Liver (tissue), 3 donors: ENCODE measurements around the gene NSDHL.

Experiments
- ATF3 ChIP-seq: IDR thresholded peaks from 2 replicates; pipeline ENCODE4 v1.6.1; 2016; ENCODE audit warnings: antibody characterized with exemption
- CTCF ChIP-seq: fragments of 150-350 bp; IDR thresholded peaks from 2 replicates; pipeline ENCODE4 v1.5.1; 2017; ENCODE audit warnings: improper control_type of control experiment, low read depth, low read length; ENCODE audit not compliant: missing input control
- MAX ChIP-seq: IDR thresholded peaks from 2 replicates; pipeline ENCODE4 v1.6.1; 2016; ENCODE audit warnings: antibody characterized with exemption
- donor health status: healthy.
- donor health status: healthy.

DNA sequence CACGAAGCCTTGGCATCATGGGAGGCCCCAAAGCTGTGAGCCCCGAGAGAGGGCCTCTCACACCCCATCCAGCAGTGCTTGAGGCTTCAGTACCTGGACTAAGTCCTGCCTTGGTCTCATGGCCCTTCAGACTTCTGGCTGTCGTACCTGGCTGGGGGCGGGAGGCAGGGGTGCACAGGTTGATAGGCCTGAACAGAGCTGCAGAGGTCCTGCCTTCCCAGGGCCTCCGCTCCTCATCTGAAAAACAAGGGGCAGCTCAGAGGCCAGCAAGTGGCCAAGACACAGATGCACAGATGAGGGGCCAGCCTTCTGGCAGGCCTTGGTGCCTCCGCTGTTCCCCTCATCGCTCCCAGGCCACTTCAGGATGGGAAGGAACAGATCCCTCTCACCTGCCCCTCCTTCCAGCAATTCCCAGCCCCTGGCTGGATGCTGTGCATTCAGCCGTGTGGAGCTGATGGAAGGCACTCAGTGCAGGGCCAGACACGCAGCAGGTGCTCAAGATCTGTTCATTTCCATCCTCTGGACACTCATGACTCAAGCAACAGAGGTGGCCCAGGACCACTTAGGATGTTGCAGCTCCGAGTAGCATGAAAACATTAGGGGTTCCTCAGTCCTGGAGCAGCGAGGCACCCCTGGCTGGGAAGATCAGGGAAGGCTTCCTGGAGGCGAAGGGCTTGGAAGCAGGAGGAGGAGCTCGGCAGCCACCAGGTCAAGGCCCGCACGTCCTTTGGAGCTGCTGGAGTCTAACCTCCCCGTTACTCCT lies 68.4 kb downstream of the NSDHL start:
- TF ChIP-seq CTCF (no peak), ATF3 (no peak), MAX (no peak)
